ENCODE measurements around the gene TAGLN. TPM values are rescaled to one million over a fixed set of nuclear protein-coding genes. Genes with fewer than 3 reads are reported as not detected.

The TAGLN gene
- total and polyA plus RNA-seq, 2 donors (not counting 1 experiment from before 2014, with no cell fraction given), result 824 to 4,435 TPM

GRCh38 chr11:117221775-117222517 lies 22.8 kb downstream of the TAGLN start:
- Histone ChIP-seq H3K9me3 (ENCODE audit: control insufficient read depth, insufficient read depth, low read depth, low read length) (no peaks in the 10 kb centered on the region), H3K9ac (ENCODE audit: insufficient read depth, low read length) (no peak overlapping the region), H3K36me3 (ENCODE audit: control insufficient read depth, insufficient read depth, low read length) (peaks cover 5% of the 10 kb centered on the region), H3K27ac (ENCODE audit: insufficient read depth, low read length) (peak overlapping the region; percentile 4), H3K79me2 (ENCODE audit: control insufficient read depth, insufficient read depth, low read length) (no peaks in the 10 kb centered on the region), H3K27me3 (ENCODE audit: control insufficient read depth, insufficient read depth, low read length) (no peaks in the 10 kb centered on the region), H2AFZ (ENCODE audit: low read length) (no peak overlapping the region), H4K20me1 (ENCODE audit: control insufficient read depth, extremely low read depth, insufficient read depth, low read length) (no peaks in the 10 kb centered on the region), H3K4me3 (replicated peaks in 1 of 4; ENCODE audit: control extremely low read depth in 1 of 4, insufficient read depth in 1 of 4, low read depth in 3 of 4, low read length in 4 of 4) (no peak overlapping the region), H3K4me1 (ENCODE audit: control insufficient read depth, extremely low read depth, insufficient read depth, low read length) (peaks cover 32% of the 10 kb centered on the region), H3K4me2 (ENCODE audit: extremely low read depth, insufficient read depth, low read length) (peak overlapping the region; percentile 16)
- peak in 1 of 2 donors; percentile 85 for DNase-seq (ENCODE audit: low read depth in 2 of 2)
- TF ChIP-seq CTCF (conservative IDR thresholded peaks at IDR 0.05 in 1 of 2, IDR thresholded peaks at IDR 0.05 in 1 of 2; ENCODE audit: low read depth in 1 of 2, low read length in 2 of 2) (peak; percentile 9 to 16), EZH2 (IDR thresholded peaks at IDR 0.05; ENCODE audit: low read length, missing control alignments) (no peak)

GRCh38 chr11:117222991-117223740 lies 24.0 kb downstream of the TAGLN start:
- peaks cover 23% of the 10 kb centered on the region for H3K4me1 ChIP-seq (ENCODE audit: control insufficient read depth, extremely low read depth, insufficient read depth, low read length)
- TF ChIP-seq CTCF (conservative IDR thresholded peaks at IDR 0.05 in 1 of 2, IDR thresholded peaks at IDR 0.05 in 1 of 2; ENCODE audit: low read depth in 1 of 2, low read length in 2 of 2) (no peak), EZH2 (IDR thresholded peaks at IDR 0.05; ENCODE audit: low read length, missing control alignments) (no peak)
- H3K4me2 ChIP-seq (ENCODE audit: extremely low read depth, insufficient read depth, low read length), result no peak overlapping the region
- no peak for DNase-seq (ENCODE audit: low read depth in 2 of 2)
- H4K20me1 ChIP-seq (ENCODE audit: control insufficient read depth, extremely low read depth, insufficient read depth, low read length), result no peaks in the 10 kb centered on the region
- H3K4me3 ChIP-seq (replicated peaks in 1 of 4; ENCODE audit: control extremely low read depth in 1 of 4, insufficient read depth in 1 of 4, low read depth in 3 of 4, low read length in 4 of 4), result no peak overlapping the region
- no peaks in the 10 kb centered on the region for H3K27me3 ChIP-seq (ENCODE audit: control insufficient read depth, insufficient read depth, low read length)
- no peak overlapping the region for H3K27ac ChIP-seq (ENCODE audit: insufficient read depth, low read length)
- peaks cover 9% of the 10 kb centered on the region for H3K36me3 ChIP-seq (ENCODE audit: control insufficient read depth, insufficient read depth, low read length)
- no peaks in the 10 kb centered on the region for H3K79me2 ChIP-seq (ENCODE audit: control insufficient read depth, insufficient read depth, low read length)
- no peak overlapping the region for H2AFZ ChIP-seq (ENCODE audit: low read length)
- no peaks in the 10 kb centered on the region for H3K9me3 ChIP-seq (ENCODE audit: control insufficient read depth, insufficient read depth, low read depth, low read length)
- no peak overlapping the region for H3K9ac ChIP-seq (ENCODE audit: insufficient read depth, low read length)

All from fibroblast of lung (primary cell).